SIG-M5 (cell line): ENCODE results near the gene HNRNPR.
"Not testable (repeated sequence)": the region's sequence is repeated elsewhere in the genome, so short reads cannot be mapped to it uniquely, and the experiment has no call there.

Source experiments
- DNase-seq: peaks from one replicate; lab custom pipeline; 2025; lab: John Stamatoyannopoulos, UW

HNRNPR gene

DNA sequence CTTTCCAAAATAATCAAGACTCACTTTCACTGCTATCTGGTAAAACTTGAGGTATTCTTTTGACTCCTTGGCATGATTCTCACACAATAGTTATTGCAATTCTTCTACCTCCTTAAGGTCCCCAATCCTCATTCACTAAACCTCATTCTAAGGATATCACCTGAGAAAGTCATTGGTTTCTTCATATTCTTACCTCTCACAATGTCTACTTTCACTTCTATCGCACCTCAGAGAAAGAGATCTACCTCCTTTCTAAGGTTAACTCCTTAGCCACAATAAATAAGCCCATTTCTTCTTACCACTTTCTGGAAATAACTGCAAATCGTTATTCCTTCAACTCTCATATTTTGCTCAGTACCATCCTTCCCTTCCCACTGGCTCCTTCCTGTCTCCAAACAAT, 18.7 kb downstream of the HNRNPR start:
- DNase-seq, result no peak

GRCh38 chr1:23322770-23323169, 21.3 kb downstream of the HNRNPR start:
- DNase-seq, result no peak

- not testable (repeated sequence) for DNase-seq
Observed at GRCh38 chr1:23310280-23310679, 33.8 kb downstream of the HNRNPR start.

DNA sequence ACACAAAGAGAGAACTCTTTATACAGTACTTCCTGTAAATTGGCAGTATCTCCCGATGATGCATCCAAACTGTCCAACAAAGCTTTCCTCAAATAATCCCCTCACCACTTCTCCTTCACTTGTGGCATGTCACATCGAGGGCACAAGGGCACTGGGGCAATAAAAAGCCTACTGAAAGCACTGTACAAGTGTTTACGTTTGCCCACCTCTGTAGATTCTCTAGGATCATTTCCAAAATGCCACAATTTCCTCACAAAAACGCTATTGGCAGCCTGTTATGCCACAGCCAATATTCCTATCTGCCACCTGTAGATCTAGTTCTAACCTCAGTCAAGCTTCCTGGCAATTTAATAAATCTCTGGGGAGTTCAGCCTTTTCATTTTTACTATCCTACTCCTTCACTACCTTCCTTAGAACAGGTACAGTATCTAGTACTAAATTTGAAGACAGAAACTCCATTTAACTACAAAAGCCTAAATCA, 39.9 kb downstream of the HNRNPR start:
- DNase-seq, result no peak

- no peak for DNase-seq
Observed at GRCh38 chr1:23303524-23303923, 40.6 kb downstream of the HNRNPR start.

GRCh38 chr1:23296931-23297330, 47.2 kb downstream of the HNRNPR start:
- DNase-seq, result no peak

DNA sequence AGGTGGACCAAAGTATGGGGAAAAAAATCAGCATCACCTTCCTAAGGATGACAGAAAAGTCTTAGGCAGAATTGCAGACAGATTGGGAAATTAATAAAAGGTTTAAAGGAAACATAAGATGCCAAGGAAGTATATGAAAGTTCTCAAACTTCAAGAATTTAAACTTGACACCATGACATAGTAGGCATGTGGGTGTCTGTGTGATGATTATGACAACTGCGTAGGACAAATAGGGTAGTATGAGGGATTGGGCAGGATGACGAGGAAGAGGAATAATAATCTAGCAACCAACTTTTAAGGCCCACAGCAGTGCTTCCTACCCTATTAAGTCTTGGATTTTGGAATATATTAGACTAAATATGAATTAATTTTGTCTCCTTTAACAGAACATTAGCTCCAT, 52.4 kb downstream of the HNRNPR start:
- no peak for DNase-seq

DNA sequence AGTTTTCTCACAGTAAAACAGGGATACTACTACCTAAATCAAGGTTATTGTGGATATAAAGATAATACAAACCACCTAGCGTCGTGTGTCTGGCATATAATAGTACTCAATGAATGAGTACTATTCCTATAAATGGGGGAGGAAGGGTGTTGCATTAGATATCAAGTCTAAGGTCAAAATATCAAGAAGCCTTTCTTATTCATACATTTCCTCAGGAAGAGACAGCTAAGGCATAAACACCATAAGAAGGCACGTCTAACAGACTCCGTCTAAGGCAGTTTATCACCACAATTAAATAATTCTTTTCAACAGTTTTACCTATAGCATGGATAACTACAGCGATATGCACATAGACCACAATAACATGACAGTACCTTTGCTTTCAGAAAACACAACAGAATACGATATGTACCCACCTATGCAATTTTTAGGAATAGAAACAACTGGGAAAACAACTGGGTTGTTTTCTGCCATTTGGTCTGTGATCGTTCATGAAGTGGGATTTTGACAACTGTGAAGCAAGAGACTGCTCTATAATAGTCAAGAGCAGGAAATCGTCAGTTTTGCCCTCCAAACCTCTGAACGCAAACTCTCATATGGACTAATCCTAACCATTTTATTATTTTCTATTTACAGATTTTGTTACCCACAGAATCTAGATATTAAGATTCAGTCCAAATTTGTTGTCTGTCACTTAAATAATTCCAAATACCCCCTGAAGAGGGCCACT, 53.1 kb downstream of the HNRNPR start:
- no peak for DNase-seq

DNA sequence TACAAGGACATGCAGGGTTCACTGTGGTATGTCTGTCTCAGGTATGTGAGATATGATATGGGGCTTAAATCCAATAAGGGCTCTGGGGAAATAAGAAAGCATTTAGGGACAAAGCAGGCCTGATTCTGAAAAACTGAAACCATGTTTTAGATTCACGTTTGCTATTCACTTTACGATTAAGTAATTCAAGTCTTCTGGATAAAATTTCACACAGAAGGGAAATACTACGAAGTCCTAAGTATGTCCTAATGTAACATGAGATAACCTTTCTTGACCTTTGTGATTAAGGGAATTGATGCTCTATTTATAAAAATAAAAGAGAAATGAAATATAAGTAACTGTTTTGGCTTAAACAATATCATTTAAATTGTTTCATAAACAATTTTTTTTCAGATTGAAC, 55.4 kb downstream of the HNRNPR start:
- no peak for DNase-seq

DNA sequence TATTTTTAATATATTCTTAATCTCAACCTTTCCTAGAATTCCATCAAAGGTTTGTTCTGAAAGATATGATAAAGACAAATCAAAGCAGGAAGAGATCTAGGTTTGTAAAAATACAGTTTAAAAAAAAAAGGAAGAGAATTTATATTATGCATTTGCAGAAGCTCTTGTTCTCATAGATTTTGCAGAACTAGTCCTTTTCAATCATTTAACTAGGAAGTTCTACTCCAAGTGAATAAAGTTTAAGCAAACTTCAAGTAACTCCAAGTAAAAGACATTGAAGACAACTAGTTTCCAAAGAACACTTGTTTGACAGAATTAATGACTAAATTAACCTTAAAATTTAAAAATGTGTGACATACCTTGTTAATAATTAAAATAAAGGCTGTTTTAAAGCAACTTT, 55.9 kb downstream of the HNRNPR start:
- DNase-seq, result no peak

- no peak for DNase-seq
Observed at GRCh38 chr1:23286401-23286800, 57.7 kb downstream of the HNRNPR start.

DNA sequence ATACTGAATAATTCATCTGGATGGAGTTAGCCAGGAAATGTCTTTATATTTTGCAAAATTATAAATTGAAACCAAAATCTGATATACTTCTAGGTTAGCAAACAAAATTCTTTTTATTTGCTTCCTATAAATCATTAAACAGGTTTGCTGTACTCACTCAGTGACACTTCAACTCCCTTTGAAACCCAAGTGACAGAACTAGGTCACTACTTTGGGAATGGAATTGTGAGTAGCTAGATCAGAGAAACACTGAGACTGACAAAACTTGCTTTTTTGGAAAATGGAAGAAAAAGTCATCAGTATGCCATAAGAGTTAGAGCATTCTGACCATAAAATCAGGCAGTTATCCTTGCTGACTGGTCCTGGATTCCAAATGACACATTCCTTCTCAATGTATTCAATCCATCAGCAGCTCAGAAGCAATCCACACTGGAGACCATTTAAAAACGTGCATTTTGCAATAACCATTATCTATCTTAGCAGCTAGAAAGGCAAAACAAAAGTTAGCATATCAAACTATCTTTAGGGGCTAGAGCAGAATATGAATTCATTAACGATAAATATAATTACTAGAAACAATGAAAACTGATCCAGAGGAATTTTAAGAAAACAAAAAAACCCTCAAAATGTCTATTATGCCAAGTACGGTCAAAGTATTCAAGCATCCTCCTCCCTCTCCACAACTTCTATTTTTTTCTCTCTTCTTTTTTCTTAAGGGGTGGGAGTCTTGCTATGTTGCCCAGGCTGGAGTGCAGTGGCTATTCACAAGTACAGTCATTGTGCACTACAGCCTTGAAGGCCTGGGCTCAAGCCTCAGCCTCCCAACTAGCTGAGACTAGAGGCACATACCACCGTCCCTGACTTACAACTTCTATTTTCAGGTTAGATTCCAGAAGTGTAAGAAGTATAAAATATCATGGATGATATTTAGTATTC, 60.1 kb downstream of the HNRNPR start:
- DNase-seq, result no peak

- peak; percentile 41 for DNase-seq
Observed at GRCh38 chr1:23282957-23283356, 61.1 kb downstream of the HNRNPR start.

- no peak for DNase-seq
Observed at GRCh38 chr1:23278717-23279116, 65.4 kb downstream of the HNRNPR start.

DNA sequence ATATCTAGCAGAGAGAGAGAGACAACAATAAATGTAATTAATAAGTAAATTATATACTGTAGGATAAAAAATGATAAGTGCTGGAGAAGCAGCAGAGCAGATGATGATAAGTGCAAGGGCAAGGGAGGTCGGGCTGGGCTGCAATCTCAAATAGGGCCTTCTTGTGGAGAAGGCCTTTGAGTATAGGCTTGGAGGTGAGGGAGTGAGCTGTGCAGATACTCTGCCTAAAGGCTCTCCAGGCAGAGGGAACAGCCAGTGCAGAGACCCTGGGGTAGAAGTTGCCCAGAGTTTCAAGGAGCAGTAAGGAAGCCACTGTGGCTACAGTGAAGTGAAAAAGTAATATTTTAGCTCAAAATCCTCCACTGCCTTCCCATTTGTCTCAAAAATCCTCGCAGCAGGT, 67.6 kb downstream of the HNRNPR start:
- no peak for DNase-seq

- no peak for DNase-seq
Observed at GRCh38 chr1:23274134-23274505, 70.0 kb downstream of the HNRNPR start.

DNA sequence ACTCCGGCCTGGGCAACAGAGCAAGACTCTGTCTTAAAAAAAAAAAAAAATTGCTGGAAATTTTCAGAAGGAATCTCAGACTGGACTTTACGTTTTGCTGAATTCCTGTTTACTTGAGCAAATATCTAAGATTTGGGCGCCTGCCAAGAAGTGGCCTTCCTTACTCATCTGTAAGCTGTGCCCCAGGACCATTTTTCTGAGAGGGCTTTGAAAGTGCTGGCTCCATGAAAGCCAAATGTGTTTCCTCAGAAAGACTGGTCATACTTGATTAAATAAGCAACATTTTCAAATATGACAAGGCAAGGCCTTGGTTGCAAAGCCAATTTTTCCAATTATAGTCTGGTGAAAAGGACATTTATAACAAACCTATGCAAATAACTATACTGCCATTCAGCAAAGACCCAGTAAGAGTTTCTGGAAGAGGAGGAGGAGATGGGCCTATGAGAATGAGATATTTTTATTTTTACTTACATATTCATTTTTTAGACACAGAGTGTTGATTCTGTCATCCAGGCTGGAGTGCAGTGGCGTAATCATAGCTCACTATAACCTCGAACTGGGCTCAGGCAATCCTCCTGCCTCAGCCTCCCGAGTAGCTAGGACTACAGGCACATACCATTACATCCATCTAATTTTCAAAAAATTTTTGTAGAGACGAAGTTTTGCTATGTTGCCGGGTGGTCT, 70.5 kb downstream of the HNRNPR start:
- DNase-seq, result no peak

DNA sequence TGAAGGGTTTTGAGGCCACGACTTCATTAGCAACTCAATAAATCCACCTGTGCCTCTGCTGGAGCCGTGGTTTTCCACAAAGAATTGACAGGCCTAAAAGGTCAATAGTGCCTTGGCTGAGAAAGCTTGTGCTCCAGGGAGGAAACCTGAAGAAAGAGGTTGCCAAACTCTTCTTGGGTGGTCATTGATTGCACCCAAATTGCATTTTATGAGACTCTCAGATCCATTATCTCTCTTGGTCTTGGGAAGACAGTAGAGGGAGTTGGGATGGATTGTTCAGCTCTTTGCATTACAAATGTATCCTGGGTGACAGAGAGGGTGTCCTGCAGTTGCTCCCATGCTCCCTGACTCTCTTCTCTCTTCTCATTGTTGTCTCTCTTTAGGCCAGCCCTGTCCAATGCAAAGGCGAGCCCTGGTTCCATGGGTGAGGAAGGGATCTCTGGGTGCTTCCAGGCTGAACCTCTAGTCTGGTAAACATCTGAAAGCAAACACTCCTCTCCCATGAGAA, 80.7 kb downstream of the HNRNPR start:
- no peak for DNase-seq

DNA sequence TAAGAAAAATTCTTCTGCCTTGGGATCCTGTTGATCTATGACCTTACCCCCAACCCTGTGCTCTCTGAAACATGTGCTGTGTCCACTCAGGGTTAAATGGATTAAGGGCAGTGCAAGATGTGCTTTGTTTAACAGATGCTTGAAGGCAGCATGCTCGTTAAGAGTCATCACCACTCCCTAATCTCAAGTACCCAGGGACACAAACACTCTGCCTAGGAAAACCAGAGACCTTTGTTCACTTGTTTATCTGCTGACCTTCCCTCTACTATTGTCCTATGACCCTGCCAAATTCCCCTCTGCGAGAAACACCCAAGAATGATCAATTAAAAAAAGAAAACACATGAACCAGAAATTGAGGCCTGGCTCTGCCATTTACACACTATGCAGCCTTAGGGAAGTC, 86.0 kb downstream of the HNRNPR start:
- not testable (repeated sequence) for DNase-seq

- not testable (repeated sequence) for DNase-seq
Observed at GRCh38 chr1:23257371-23257770, 86.7 kb downstream of the HNRNPR start.
